ENCODE measurements around the gene AXIN1.
"Not testable (repeated sequence)": the region's sequence is repeated elsewhere in the genome, so short reads cannot be mapped to it uniquely, and the experiment has no call there.

AXIN1 gene

DNA sequence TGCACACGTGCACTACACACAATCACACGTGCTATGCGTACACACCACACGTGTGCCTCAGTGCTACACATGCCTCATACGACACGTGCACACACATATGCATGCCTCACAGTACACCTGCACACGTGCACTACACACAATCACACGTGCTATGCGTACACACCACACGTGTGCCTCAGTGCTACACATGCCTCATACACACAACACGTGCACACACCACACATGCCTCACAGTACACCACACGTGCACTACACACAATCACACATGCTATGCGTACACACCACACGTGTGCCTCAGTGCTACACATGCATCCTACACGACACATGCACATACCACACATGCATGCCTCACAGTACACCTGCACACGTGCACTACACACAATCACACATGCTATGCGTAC lies 85.0 kb downstream of the AXIN1 start:
- DNase-seq (ENCODE audit: low read depth in 2 of 2), result not testable (repeated sequence)

DNA sequence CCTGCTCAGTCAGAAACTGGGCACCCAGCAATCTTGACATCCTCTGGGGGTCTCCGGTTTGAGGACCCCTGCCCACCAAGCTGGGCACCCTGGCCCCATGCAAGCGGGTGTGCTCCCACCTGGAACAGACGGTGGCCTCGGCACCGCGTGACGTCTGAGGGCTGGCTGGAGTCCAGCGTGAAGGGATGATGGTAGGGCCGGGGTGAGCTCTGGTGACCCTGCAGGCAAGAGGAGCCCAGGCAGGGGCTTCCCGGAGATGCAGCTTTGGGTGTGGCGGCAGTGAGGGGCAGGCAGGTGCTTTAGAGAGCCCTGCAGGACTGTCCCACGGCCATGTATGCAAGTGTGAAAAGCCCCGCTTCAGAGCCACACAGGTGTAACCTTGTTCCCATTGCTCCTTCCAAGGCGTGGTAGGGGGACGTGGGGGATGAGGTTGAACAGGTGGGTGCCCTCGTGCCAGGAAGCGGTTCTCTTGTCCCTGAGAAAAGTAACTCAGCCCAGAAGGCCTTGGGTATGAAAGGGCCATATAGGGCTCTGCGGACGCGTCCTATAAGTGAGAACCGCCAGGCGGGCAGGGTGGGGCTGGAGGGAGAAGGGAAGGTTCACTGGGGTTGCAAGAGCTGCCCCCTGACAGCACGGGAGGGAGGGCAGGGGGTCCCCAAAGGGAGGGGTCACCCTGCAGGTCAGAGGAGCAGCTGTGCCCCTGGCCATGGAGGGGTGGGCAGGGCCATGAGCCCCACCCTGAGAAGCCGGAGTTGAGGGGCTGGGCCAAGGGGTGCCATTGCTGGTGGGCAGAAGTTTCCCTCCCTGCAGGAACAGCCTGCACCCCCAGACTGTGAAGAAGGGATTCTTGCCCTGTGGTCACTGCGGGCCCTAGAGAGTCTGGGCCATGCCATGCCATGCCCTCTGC lies 86.0 kb downstream of the AXIN1 start:
- no peak for DNase-seq (ENCODE audit: low read depth in 2 of 2)

DNA sequence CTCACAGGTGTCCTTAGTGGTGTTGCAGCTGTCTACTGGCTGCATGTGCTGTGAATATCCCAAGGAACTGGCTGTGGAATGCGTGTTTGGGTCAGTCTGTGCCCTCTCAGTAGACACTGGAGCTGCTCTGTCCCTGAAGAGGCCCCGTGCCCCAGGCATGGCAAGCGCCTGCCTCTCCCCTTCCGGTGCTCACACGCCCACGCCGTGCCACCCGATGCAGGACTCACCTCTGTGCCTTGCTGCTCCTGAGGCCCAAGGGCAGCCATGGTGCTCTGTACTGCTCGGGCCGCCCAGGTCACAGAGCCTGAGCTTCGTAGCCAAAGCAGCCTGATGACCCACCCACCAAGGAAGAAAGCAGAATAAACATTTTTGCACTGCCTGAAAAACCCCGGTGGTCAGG lies 86.8 kb downstream of the AXIN1 start:
- no peak for DNase-seq (ENCODE audit: low read depth in 2 of 2)

DNA sequence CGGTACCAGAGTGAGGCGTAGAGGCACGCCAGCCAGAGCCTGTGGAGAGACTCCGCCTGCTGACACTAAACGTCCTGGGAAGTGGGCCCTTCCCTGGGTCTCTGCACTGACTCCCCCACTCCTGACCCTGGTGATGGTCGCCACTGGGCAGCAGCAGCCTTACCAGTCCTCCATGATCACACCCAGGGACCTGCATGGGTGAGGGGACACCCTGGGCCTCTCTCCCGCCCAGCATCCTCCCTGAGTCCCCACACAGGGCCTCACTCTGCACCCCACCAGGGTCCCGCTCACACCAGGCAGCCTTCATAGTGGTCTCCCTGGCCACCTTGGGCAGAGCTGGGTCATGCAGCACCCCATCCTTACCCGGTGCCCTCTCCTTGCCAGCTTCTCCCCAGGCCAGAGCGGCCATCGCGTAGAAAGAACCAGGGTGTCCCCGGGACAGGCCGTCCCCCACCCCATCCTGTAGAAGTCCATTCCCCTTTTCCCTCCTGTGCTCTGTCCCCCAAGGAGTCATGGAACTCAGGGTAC lies 87.5 kb downstream of the AXIN1 start:
- DNase-seq (ENCODE audit: low read depth in 2 of 2), result no peak

DNA sequence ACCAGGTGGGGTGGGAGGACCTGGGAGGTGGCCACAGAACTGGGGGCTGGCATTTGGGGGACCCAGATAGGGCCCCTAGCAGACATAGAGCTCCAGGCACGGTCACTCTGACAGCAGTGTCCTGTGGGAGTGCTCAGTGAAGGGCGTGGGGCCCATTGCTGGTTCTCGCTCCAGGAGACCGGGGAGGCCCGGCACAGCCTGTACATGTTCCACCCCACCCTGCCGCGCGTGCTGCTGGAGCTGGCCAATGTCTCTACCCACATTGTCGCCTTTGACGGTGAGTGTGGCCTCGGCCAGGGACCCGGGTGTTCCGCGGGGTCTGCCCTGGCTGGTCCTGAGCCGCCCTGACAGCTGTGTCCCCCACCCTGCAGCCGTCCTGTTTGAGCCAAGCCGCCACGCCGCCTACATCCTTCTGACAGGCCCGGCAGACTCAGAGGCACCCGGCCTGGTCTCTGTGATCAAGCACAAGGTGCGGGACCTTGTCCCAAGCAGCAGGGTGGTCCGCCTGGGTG lies 88.0 kb downstream of the AXIN1 start:
- no peak for DNase-seq (ENCODE audit: low read depth in 2 of 2)

DNA sequence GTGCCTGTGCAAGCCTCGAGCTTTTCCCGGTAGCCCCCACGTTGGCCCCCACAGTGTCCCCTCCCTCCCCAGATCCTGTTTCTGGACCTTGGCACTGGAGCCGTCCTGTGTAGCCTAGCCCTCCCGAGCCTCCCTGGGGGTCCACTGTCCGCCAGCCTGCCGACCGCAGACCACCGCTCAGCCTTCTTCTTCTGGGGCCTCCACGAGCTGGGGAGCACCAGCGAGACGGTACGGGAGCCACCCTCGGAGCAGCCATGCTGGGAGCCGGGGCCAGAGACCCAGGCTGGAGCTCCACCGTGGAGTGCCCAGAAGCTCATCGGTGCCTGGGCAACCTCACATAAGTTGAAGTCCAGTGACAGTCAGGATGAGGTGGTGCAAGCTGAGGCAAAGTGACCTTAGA lies 88.6 kb downstream of the AXIN1 start:
- no peak for DNase-seq (ENCODE audit: low read depth in 2 of 2)

DNA sequence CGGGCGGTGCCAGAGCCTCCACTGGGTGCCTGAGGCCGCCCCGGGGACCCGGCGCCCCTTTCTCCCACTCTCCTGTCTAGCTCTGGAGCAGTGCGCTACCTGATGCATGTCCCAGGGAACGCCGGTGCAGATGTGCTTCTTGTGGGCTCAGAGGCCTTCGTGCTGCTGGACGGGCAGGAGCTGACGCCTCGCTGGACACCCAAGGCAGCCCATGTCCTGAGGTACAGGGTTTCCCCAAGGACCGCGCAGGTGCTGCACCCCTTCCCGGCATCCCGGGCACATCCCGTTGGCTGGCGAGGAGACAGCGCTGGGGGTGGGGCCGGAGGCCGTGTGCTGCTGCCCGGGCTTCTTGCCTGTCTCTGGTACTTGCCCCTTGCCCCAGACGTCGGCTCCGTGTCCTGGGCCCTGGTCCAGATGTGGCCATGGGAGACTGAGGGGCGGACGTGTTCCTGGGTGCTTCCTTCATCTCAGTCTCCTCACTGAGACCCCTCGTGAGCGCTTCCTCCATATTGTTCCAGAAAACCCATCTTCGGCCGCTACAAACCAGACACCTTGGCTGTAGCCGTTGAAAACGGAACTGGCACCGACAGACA lies 89.2 kb downstream of the AXIN1 start:
- DNase-seq (ENCODE audit: low read depth in 2 of 2), result no peak

DNA sequence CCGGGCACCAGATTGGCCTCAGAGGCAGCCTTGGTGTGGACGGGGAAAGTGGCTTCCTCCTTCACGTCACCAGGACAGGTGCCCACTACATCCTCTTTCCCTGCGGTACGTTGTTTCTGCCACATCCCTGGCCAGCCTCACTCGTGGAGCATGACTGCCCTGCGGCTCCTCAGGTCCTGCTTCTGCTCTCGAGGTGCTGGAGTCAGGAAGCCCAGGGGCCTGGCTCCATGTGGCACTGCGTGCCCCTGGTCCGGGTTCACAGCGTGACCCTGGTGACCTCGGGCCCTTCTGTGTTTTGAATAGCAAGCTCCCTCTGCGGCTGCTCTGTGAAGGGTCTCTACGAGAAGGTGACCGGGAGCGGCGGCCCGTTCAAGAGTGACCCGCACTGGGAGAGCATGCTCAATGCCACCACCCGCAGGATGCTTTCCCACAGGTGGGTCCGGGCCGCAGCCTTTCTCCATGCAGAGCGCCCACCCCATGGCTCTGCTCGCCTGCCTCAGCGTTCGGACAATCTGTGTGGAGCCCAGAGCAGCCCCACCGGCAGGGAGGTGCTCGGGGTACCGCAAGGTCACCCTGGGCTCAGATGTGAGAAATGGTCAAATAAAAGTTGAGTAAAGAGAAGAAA lies 90.3 kb downstream of the AXIN1 start:
- DNase-seq (ENCODE audit: low read depth in 2 of 2), result no peak

DNA sequence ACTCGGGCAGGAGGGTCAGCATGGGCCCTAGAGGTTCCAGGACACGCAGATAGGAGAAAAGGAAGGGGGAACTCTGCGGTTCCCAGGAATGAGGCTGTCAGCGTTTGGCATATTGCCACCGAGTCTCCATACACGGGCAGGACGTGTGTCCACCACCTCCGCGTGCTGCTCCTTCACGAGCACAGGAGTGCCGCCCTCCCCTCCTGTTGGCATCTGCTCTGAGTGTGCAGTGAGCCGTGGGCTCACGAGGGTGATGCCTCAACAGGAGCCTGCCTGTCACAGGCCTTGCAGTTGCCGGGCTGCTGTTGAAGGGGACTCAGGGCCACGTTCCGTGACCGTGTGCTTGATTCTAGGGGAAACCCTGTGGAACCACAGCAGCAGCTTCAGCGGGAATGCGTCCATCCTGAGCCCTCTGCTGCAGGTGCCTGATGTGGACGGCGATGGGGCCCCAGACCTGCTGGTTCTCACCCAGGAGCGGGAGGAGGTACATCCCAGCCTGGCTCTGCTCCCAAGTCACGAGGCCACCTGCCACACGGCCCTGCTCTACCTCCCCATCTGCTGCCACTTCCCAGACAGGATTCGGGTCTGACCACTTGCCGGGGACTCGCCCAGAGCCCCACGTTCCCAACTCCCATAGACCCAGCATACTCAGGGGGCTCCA lies 91.4 kb downstream of the AXIN1 start:
- no peak for DNase-seq (ENCODE audit: low read depth in 2 of 2)

DNA sequence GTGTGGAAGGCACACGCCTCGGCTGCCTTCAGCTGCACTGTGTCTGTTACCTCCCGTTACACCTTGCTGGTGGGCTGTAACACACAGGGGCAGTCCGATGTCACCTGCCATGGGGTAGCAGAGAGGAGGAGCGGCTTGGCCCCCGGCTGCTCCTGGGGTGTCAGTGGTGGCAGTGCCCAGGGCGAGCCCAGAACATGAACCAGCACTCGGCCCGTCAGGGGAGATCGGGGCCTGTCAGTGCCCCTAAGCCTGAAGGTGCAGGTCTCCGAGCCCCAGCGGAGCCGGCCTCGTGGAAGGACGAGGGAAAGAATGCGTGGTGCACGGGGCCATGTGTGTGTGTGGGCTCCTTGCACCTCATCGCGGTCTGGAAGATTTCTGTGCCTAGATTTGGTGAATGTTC lies 92.2 kb downstream of the AXIN1 start:
- no peak for DNase-seq (ENCODE audit: low read depth in 2 of 2)

DNA sequence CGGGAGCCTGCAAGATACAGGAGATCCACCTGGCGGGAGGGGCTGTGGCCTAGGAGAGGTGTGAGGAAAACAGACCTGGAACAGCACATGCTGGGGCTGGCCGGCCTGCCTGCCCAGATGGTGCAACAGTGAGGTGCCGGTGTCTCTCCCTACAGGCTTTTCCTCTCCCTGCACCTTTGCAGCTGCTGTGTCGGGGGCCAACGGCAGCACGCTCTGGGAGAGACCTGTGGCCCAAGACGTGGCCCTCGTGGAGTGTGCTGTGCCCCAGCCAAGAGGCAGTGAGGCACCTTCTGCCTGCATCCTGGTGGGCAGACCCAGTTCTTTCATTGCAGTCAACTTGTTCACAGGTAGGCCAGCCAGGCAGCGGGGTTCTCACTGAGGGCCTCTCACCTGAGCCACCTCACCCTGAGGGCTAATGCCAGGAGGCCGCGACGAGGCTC lies 92.7 kb downstream of the AXIN1 start:
- no peak for DNase-seq (ENCODE audit: low read depth in 2 of 2)

DNA sequence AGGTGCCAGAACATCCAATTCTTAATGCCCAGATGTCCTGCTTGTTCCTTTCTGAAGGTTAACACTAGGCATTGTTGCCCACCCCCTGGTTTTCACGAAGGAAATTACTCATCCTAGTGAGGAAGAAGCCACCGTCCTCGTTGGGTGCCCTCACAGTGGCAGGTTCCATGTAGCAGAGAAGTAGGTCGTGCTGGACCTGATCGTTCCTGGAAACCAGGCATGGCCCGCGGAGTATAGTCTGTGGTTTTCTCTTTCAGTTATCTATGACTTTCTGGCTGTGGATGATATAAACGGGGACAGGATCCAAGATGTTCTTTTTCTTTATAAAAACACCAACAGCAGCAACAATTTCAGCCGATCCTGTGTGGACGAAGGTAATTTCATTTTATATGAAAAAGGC lies 93.3 kb downstream of the AXIN1 start:
- DNase-seq (ENCODE audit: low read depth in 2 of 2), result no peak

DNA sequence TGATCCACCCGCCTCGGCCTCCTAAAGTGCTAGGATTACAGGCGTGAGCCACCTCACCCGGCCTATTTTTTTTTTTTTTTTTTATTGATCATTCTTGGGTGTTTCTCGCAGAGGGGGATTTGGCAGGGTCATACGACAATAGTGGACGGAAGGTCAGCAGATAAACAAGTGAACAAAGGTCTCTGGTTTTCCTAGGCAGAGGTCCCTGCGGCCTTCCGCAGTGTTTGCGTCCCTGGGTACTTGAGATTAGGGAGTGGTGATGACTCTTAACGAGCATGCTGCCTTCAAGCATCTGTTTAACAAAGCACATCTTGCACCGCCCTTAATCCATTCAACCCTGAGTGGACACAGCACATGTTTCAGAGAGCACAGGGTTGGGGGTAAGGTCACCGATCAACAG lies 94.4 kb downstream of the AXIN1 start:
- DNase-seq (ENCODE audit: low read depth in 2 of 2), result not testable (repeated sequence)

DNA sequence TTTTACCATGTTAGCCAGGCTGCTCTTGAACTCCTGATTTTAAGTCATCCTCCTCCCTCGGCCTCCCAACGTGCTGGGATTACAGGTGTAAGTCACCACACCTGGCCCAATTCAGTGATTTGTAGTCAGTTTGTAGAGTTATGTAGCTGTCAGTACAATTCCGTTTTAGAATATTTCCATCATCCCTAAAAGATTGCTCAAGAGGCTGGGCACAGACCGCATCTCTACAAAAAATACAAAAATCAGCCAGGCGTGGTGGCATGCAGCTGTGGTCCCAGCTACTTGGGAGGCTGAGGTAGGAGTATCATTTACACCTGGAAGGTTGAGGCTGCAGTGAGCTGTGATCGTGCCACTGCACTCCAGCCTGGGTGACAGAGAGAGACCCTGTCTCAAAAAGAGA lies 97.3 kb downstream of the AXIN1 start:
- DNase-seq (ENCODE audit: low read depth in 2 of 2), result no peak

DNA sequence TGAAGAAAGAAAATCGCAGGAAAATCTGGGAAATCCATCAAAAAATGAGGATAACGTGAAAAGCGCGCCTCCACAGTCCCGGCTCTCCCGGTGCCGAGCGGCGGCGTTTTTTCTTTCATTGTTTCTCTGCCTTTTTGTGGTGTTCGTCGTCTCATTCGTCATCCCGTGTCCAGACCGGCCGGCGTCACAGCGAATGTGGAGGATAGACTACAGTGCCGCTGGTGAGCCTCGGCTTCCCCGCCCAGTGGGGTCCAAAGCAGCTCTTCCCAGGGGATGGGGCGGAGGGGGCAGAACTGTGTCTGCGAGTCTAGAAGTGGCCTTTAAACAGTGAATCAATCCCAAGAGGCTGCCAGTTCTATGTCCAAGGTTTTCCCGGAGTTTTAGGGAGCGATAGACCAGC lies 98.1 kb downstream of the AXIN1 start:
- DNase-seq (ENCODE audit: low read depth in 2 of 2), result no peak

DNA sequence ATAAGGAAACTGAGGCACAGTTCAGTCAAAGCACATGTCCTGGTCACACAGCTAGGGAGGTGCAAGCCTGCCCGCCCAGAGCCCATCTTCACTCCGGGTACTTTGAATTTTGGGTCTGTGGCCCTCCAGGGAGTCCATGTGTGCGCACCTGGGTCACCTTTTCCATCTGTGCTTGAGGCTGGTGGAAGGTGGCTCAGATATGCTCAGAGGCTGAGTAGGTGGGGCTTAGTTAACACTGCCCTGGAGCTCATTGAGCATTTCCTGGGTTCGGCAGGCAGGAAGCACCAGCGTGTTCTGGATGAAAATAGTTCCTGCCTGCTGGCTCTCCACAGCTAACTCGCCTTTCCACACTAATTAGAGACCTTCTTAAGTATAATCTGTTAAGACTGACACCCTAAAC lies 98.7 kb downstream of the AXIN1 start:
- DNase-seq (ENCODE audit: low read depth in 2 of 2), result no peak

DNA sequence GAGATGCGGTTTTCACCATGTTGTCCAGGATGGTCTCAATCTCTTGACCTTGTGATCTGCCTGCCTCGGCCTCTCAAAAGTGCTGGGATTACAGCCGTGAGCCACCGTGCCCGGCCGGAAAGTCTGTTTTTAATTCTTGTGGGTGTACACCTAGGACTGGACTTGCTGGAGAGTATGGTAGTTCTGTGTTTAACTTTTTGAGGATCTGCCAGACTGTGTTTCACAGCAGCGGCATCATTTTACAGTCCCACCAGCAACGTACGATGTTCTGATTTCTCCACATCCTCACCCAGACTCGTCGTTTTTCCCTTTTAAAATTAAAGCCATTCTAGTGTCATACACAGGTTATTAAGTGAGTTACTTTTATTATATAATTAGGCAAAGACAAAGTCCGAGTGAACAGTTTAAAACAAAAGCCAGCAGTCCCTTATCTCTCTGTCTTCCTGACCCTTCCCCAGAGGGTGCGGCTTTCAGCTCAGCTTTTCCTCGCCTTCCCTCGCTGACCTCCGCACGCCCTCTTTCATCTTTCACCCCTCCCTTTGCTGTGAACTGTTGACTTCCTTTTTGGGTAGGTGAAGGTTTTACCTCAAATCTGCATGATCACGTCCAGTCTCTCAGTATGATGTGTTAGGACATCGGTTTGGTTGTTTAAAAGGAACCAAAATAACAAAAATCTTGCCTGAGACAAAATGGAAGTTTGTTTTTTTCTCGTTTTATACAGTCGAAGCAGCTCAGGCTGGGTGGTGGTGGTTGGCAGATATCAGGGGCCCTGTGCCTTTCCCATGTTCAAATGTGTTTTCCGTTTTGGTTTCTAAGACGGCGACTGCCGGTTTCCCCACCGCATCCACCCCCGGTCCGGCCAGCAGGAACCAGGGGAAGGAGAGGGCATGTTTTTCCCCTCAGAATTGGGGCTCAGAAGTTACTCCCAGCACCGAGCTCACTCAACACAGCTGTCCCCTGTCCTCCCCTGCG lies 99.9 kb downstream of the AXIN1 start:
- DNase-seq (ENCODE audit: low read depth in 2 of 2), result no peak

DNA sequence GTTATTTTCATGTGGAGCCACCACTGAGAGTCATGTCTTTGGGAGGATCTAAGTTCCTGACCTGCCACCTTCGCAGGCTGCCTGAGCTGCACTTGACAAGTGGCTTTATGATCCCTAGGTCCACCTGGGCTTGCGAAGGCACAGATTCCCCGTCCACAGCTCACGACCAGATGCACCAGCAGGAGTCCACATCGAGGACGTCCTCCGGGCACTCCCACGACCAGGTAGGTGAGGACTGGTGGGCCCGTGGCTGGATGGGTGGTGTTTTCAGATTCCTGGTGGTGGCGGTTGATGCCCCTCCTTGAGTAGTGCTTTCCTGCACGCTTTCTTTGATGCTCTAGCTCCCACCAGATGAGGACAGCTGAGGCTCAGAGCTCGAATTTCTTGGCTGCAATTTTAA lies 103.1 kb downstream of the AXIN1 start:
- DNase-seq (ENCODE audit: low read depth in 2 of 2), result no peak

DNA sequence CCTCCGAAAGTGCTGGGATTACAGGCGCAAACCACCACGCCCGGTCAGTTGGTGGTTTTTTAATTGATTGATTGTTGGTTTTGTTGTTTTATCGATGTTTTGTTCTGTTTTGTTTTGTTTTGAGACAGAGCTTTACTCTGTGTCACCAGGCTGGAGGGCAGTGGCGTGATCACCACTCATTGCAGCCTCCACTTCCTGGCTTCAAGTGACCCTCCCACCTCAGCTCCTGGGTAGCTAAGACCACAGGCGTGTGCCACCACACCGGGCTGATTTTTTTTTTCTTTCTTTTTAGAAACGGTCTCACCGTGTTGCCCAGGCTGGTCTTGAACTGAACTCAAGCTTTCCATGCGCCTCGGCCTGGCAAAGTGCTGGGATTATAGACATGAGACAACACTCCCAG lies 105.5 kb downstream of the AXIN1 start:
- DNase-seq (ENCODE audit: low read depth in 2 of 2), result no peak

DNA sequence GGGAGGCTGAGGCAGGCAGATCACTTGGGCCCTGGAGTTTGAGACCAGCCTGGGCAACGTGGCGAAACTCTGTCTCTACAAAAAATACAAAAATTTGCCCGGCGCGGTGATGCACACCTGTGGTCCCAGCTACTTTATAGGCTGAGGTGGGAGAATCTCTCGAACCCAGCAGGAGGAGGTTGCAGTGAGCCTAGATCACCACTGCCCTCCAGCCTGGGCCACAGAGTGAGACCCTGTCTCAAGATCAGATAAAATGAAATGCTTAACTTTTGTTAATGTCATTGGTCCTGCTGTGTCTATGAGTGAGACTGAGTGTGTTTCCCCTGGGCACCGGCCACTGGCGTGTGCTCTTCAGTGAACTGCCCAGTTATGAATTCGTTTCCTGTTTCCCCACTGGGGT lies 107.4 kb downstream of the AXIN1 start:
- no peak for DNase-seq (ENCODE audit: low read depth in 2 of 2)

DNA sequence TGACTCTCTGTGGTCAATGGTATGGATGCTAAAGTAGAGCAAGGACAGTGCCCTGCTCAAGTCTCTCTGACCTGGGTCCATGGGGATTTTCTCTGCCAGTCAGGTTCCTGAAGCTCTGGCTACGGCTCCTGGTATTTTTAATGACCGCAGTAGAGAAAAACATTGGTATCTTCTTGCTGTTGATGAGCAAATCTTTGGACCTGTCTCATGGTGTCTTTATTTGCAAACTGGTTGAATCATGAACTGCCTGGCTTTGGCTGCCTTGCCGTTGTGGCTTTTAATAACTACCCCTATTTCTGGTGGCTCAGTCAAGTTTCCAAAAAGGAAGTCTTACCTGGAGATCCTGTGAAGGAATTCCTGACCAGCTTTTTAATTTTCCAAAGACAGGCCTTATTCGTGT lies 109.2 kb downstream of the AXIN1 start:
- DNase-seq (ENCODE audit: low read depth in 2 of 2), result no peak

All from stimulated activated CD8-positive, alpha-beta memory T cell treated with anti-CD3 and anti-CD28 coated beads, Interleukin-7, amount 100 ng/mL, for 4 hours (primary cell).